DMS153 (cell line): Measurements from ENCODE around the gene RAG2.

Source experiments
- DNase-seq: peaks from one replicate; lab custom pipeline; 2025; lab: John Stamatoyannopoulos, UW

RAG2 gene

DNA sequence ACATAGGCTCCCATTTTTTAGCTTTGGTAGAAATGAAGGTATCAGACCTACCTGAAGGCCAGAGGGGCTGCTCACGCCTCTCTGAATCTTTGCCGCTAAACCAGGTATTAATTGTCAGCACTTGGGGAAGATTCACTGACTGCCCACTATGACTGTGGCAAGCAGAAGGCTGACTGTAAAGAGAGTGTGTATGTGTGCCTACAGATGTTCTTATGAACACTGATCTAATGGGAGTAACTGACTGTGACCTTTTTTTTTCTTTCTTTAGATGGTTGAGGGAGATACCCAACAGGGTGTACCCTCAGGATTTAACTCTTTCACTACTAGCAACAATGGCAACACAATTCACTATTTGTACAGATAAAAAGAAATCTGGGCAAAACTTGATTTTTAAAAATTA lies at the start of gene RAG2:
Gene RAG2, minus strand, starts transcription at position 186 of the 400 bp plus-strand sequence. CDS start 4,068 bp downstream, outside the sequence.
- DNase-seq, result no peak

GRCh38 chr11:36638556-36638955 lies 40.5 kb upstream of the RAG2 start:
- no peak for DNase-seq

- DNase-seq, result no peak
Observed at GRCh38 chr11:36635066-36635862, 37.2 kb upstream of the RAG2 start.

GRCh38 chr11:36631774-36632173 lies 33.7 kb upstream of the RAG2 start:
- DNase-seq, result no peak

- DNase-seq, result no peak
Observed at GRCh38 chr11:36628765-36629244, 30.8 kb upstream of the RAG2 start.

- DNase-seq, result no peak
Observed at GRCh38 chr11:36628141-36628540, 30.1 kb upstream of the RAG2 start.

DNA sequence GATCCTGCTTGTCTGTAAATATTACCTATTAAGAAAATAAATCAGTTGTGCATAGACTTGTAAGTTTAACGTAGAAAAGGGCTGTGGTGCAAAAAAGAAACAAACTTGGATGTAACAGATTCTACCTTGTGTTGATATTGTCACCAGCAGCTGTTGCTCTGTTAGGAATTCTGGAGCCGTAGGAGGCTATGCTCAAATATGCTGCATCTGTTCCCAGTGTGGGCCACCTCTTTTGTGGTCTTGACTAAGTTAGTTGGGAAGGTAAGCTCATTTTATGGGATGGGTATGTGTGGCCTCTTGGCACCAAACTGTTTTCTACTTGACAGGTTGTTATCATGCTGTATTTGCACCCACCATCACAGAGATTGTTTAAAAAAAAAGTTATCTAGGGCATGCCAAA lies 29.4 kb upstream of the RAG2 start:
- no peak for DNase-seq

DNA sequence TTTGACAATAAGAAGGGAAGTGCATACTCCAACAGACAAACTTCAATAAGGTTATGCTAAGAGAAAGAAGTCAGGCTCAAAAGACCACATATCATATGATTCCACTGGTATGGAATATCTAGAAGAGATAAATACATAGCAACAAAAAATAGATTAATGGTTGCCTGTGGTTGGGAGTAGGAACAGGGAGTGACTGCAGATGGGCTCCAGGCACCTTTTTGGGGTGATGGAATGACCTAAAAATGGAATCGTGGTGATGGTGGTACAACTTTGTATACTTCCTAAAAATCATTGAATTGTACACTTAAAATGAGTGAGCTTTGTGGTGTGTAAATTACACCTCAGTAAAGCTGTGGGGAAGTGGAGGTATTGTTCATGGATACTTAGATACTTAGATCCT lies 29.0 kb upstream of the RAG2 start:
- no peak for DNase-seq

DNA sequence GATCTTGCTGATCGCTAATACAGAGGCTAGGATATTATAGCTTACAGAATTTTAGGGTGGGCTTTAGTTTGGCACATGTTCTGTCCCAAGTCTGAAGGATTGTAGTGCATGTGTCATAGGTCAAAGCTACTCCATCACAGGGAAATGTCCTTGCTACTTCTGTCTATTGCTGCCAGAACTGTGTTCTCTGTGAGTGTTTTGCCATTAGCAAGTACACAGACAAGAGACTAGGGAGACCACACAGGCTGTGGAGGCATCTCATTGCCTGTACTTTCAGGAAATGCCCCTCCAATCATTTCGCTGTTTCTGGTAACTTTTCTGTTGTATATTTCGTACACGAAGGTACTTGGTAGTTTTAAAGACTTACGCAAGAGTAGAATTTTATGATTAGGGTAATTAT lies 25.5 kb upstream of the RAG2 start:
- no peak for DNase-seq

DNA sequence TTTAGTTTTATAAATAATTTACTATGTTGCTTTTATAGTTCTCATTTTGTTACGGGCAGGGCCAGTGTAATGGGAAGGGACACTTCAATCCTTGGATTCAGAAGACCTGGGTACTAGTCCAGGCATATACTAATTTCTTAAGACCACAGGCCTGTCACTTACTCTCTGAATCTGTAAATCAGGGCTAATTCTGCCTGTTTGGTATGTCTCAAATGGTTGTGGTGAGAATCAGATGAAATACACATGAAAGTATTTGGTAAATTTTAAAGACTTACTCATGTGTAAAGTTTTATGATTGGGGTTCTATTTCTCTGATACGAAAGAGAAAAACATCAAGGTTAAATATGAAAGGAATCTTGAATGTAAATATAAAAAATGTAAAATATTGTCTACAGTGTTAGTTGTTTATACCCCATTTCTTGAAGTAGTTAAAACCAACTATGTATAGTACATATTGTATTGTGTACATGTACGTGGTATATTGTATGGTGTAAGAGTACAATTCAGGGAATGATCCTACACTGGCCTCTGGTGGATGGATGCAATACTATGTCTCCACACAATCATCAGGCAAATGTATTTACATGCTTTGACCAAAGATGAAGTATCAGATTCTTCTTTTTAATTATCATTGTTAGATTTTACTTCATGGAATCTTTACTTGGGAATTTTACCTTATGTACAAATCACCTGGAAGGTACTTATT lies 24.5 kb upstream of the RAG2 start:
- DNase-seq, result no peak

- no peak for DNase-seq
Observed at GRCh38 chr11:36620246-36620645, 22.2 kb upstream of the RAG2 start.

GRCh38 chr11:36619502-36619901 lies 21.5 kb upstream of the RAG2 start:
- no peak for DNase-seq

- no peak for DNase-seq
Observed at GRCh38 chr11:36618363-36619047, 20.5 kb upstream of the RAG2 start.

DNA sequence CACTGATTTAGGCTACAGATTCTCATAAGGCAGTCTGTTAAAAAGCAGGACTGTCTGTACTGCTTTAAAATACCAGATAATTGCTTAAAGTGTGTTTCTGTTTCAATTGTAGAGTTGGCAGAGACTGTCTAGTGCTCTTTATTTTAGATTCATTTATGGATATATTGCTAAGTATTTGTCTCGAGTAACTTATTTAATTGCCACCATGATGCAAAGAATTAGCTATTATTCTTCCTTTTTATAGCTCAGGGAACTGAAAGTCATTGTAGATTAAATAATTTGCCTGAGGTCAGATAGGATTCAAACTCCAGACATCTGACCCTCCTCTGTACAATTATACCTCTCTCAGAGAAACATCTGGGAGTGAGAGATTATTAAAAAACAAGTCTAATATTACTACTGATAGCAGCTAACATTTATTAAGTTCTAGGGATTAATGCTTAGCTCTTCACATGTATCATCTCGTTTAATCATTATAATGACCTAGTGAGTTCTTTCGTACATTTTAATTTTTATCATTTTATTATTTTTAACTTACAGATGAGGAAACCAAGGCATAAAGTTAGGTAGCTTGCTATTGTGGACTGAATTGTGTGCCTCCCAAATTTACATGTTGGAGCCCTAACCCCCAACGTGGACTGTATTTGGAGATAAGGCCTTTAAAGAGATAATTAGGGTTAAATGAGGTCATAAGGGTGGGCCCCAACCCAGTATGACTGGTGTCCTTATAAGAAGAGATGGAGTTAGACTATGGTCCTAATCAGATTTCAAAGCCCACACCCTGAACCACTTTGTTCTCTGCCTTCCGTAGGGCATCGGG lies 19.7 kb upstream of the RAG2 start:
- no peak for DNase-seq

DNA sequence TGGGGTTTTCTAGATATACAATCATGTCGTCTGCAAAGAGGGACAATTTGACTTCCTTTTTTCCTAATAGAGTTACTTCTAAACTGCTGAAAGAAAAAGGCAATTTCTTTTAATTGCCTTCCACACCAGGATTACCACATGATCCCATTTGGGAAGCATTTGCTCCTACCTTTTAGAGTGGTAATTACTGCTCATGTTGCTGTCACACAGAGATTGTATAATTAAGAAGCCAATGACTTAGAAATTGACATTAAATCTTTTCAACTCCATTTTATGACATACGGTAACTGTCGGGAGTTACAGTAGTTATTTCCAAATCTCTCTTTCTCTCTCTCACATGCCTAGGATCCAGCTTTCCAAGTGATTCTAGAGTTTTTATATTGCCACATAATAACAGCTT lies 17.8 kb upstream of the RAG2 start:
- no peak for DNase-seq

- DNase-seq, result no peak
Observed at GRCh38 chr11:36609383-36609782, 11.3 kb upstream of the RAG2 start.

DNA sequence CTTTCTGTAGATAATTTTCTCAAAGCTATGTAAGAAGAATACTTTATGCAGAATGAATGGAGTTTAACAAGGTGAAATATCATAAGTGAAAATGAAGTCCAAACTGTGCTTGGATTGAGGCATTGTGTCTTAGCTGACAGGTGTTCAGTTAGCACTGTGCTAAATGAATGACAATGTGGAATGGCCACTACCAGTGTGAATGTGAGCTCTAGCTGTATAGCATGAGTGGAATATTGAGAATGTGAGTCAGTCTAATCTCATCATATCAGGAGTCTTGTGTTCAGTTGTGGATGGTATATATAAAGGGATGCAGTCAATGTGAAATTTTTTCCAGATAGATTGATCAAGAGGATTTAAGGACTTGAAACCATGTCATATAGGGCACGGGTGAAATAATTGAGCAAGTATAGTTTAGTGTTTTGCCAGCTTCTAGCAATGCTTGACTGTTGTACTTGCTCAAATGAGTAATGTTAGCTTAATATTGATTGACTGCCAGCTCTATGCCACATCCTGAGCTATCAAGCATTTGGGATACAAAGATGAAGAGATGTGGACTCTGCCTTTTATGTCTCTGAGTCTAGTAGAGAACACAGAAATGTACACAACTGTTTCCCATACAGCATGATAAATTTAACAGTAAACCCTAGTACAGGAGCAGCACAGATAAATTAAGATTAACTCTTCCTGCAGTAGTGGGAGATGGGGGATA lies 10.6 kb upstream of the RAG2 start:
- DNase-seq, result no peak

DNA sequence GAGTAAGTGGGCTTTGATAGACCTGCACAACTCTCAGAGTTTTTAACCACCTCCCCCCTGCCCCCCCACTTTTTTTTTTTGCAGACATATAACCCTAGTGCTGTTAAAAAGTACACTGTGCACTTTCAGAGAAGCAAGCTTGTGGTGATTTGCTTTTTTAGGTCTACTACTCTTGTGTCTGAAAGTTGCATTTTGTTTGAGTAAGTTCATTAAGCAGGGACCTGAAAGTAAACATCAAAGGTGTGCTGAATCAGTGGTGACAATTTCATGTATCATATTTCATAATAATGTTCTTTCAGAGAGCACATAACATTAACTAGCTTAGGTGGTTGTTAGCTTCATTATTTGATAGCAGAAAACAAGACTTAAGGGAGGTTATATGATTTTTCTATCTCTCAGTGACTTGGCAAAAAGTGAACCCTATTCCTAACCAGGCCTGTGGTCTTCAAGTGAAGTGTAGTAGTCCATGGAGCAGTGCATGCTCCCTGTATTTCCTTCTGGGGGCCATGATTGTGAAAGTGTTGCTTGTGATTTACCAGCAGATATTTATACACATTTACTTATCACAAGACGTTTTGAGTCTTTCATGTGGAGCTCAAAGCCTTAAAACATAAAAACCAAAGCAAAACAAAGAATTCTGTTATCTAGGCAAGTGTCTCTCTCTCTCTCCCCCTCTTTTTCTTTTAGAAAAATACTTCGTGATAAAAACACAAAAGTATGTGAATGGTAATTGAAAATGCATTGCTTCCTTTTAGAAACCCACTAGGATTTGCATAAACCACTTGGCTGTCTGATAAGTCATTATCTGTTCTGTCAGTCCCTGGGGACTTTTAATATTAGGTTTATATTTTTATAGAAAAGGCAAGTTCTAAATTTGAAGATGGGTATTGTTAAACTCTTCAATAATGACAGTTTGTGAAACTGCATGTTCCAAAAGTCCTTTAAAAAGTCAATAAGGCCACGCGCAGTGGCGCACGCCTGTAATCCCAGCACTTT lies 7.5 kb upstream of the RAG2 start:
- DNase-seq, result no peak

GRCh38 chr11:36602135-36602534 lies 4.1 kb upstream of the RAG2 start:
- DNase-seq, result no peak

- DNase-seq, result no peak
Observed at GRCh38 chr11:36601155-36601554, 3.1 kb upstream of the RAG2 start.
